ENCODE measurements around the gene LRCH4.

Gene LRCH4

GRCh38 chr7:100582041-100582579 lies 3.8 kb downstream of the LRCH4 start:
- no peak for DNase-seq

GRCh38 chr7:100580466-100581283 lies 5.3 kb downstream of the LRCH4 start:
- no peak for DNase-seq

- no peak for DNase-seq
These were observed 7.4 kb downstream of the LRCH4 start for GRCh38 chr7:100578246-100579183.

- DNase-seq, result no peak
These were observed 8.4 kb downstream of the LRCH4 start for GRCh38 chr7:100577507-100577906.

GRCh38 chr7:100577103-100577502 lies 8.8 kb downstream of the LRCH4 start:
- DNase-seq, result no peak

- no peak for DNase-seq
These were observed 9.4 kb downstream of the LRCH4 start for GRCh38 chr7:100576384-100576993.

- no peak for DNase-seq
These were observed 10.1 kb downstream of the LRCH4 start for GRCh38 chr7:100575746-100576383.

GRCh38 chr7:100575206-100575631 lies 10.7 kb downstream of the LRCH4 start:
- DNase-seq, result no peak

GRCh38 chr7:100574362-100575205 lies 11.3 kb downstream of the LRCH4 start:
- no peak for DNase-seq

GRCh38 chr7:100573691-100574361 lies 12.1 kb downstream of the LRCH4 start, which contains the start of gene SAP25:
Gene SAP25, minus strand, starts transcription at chr7:100573900. Its CDS starts 158 bp downstream, at chr7:100573742.
- no peak for DNase-seq

- DNase-seq, result no peak
These were observed 12.8 kb downstream of the LRCH4 start for GRCh38 chr7:100572949-100573675.

GRCh38 chr7:100572281-100572948 lies 13.5 kb downstream of the LRCH4 start:
- DNase-seq, result no peak

GRCh38 chr7:100571829-100572116 lies 14.2 kb downstream of the LRCH4 start:
- no peak for DNase-seq

- DNase-seq, result no peak
These were observed 14.7 kb downstream of the LRCH4 start for GRCh38 chr7:100570954-100571828.

- peak in 1 of 2 donors; percentile 23 for DNase-seq
These were observed 16.8 kb downstream of the LRCH4 start for GRCh38 chr7:100568896-100569844.

- DNase-seq, result no peak
These were observed 17.6 kb downstream of the LRCH4 start for GRCh38 chr7:100568176-100568895.

GRCh38 chr7:100567751-100568175 lies 18.2 kb downstream of the LRCH4 start:
- no peak for DNase-seq

All from bone marrow (tissue), 2 donors.